ENCODE results near the gene TLR6.
A peak's percentile ranks its signal among the peaks of the same experiment; 100 is the strongest.

DNA sequence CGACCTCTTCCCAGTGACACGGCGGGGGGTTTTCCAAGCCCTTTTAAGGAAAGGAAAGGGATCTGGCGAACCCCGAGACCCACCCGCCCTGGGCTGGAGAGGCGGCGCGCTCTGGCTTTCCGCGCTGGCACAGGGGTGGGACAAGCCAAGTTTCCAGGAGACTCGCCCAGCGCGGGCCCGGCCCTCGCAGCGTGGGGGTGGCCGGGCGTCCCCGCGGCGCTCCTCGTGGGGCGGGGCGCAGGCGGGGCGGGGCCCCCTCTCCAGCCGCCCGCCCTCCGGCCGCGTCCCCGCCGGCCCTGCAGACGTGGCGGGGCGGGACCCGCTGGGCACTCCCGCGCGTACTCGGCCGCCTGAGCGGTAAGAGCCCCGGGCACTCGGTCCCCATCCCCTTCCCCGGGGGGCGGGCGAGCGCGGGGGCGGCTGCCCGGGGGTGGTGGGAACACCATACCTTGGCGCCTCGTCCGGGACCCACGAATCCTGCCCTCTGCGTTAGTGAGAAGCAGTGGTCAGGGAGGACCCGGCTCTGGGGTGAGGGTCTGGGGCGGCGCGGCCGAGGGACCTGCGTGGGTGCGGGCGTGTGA is 11.0 kb upstream of the TLR6 start, which contains the start of gene FAM114A1:
- TF ChIP-seq POLR2A (IDR thresholded peaks at IDR 0.05; ENCODE audit: borderline replicate concordance, extremely low read depth, insufficient read depth, insufficient read length) (no peak), YY1 (IDR thresholded peaks at IDR 0.05; ENCODE audit: extremely low read depth, insufficient replicate concordance, low read depth, low read length) (peak; percentile 18), EGR1 (IDR thresholded peaks at IDR 0.05; ENCODE audit: low read depth) (peak; percentile 30; the same call in 1 of the 2 replicates), EZH2phosphoT487 (IDR thresholded peaks at IDR 0.05; ENCODE audit: borderline replicate concordance) (no peak), POLR2AphosphoS5 (IDR thresholded peaks at IDR 0.05; ENCODE audit: low read depth, low read length) (peak; percentile 79), ZNF274 (IDR thresholded peaks at IDR 0.05; ENCODE audit: low read depth, low read length) (no peak), RAD21 (IDR thresholded peaks at IDR 0.05; ENCODE audit: low read depth) (no peak), EZH2 (IDR thresholded peaks at IDR 0.05) (no peak), CEBPB (IDR thresholded peaks at IDR 0.05; ENCODE audit: low read depth) (no peak), SRF (IDR thresholded peaks at IDR 0.05; ENCODE audit: low read depth) (no peak)
- TF ChIP-seq, protein P1, sequence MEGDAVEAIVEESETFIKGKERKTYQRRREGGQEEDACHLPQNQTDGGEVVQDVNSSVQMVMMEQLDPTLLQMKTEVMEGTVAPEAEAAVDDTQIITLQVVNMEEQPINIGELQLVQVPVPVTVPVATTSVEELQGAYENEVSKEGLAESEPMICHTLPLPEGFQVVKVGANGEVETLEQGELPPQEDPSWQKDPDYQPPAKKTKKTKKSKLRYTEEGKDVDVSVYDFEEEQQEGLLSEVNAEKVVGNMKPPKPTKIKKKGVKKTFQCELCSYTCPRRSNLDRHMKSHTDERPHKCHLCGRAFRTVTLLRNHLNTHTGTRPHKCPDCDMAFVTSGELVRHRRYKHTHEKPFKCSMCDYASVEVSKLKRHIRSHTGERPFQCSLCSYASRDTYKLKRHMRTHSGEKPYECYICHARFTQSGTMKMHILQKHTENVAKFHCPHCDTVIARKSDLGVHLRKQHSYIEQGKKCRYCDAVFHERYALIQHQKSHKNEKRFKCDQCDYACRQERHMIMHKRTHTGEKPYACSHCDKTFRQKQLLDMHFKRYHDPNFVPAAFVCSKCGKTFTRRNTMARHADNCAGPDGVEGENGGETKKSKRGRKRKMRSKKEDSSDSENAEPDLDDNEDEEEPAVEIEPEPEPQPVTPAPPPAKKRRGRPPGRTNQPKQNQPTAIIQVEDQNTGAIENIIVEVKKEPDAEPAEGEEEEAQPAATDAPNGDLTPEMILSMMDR (IDR thresholded peaks at IDR 0.05 in 2 of 3, conservative IDR thresholded peaks at IDR 0.05 in 1 of 3; ENCODE audit: borderline replicate concordance in 1 of 3, insufficient read depth in 1 of 3, low read depth in 2 of 3, low read length in 2 of 3), result no peak
- TF ChIP-seq, protein P2, sequence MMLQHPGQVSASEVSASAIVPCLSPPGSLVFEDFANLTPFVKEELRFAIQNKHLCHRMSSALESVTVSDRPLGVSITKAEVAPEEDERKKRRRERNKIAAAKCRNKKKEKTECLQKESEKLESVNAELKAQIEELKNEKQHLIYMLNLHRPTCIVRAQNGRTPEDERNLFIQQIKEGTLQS (IDR thresholded peaks at IDR 0.05), result no peak
- TF ChIP-seq, protein P3, sequence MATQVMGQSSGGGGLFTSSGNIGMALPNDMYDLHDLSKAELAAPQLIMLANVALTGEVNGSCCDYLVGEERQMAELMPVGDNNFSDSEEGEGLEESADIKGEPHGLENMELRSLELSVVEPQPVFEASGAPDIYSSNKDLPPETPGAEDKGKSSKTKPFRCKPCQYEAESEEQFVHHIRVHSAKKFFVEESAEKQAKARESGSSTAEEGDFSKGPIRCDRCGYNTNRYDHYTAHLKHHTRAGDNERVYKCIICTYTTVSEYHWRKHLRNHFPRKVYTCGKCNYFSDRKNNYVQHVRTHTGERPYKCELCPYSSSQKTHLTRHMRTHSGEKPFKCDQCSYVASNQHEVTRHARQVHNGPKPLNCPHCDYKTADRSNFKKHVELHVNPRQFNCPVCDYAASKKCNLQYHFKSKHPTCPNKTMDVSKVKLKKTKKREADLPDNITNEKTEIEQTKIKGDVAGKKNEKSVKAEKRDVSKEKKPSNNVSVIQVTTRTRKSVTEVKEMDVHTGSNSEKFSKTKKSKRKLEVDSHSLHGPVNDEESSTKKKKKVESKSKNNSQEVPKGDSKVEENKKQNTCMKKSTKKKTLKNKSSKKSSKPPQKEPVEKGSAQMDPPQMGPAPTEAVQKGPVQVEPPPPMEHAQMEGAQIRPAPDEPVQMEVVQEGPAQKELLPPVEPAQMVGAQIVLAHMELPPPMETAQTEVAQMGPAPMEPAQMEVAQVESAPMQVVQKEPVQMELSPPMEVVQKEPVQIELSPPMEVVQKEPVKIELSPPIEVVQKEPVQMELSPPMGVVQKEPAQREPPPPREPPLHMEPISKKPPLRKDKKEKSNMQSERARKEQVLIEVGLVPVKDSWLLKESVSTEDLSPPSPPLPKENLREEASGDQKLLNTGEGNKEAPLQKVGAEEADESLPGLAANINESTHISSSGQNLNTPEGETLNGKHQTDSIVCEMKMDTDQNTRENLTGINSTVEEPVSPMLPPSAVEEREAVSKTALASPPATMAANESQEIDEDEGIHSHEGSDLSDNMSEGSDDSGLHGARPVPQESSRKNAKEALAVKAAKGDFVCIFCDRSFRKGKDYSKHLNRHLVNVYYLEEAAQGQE (IDR thresholded peaks at IDR 0.05; ENCODE audit: low read depth), result no peak
